Testis (tissue), 2 donors: Measurements from ENCODE around the gene MCRS1.

Experiments used
- POLR2A ChIP-seq: fragments of 450-650 bp; IDR thresholded peaks from one replicate; pipeline ENCODE4 v1.6.1; 2017; ENCODE audit warnings: antibody characterized with exemption, mild to moderate bottlenecking, moderate library complexity
- TF ChIP-seq, protein P1 (sequence below), 3 experiments: fragments of 450-650 bp in 2 of 3; fragments of 200-600 bp in 1 of 3; sonication (generic) in 1 of 3; IDR thresholded peaks; one replicate each; pipeline ENCODE4 v1.5.1; 2016 to 2019; ENCODE audit warnings: antibody characterized with exemption in 3 of 3, mild to moderate bottlenecking in 2 of 3, moderate library complexity in 1 of 3

DNA sequence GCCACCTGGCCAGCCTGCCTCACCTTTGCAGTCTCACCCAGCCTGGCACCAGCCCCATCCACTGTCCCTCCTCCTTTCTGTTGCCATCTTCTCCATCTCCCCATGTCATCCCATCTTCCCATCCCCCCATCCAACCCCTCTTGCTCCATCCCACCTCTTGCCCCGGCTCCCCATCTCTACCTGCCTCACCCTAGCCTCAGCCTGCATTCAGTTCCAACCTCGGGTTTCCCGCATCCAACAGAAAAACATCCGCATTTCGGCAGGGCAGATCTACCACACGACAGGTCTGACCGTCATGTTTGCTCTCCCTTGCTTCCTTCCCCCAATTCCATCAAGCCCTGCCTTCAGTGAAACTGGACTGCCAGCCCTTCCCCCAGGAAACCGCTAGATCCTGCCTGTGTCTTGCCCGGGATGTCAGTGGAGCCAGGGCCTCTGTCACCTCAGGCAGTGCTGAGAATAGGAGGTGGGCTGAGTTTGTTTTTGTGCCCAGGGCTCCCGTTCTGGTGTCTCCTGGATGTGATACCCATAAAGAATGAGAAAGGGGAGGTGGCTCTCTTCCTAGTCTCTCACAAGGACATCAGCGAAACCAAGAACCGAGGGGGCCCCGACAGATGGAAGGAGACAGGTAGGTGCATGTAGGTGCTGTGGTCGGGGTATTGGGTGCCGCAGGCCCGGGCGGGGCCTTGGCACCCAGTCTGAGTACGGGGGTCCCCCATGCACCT lies 26.6 kb downstream of the MCRS1 start:
- TF ChIP-seq, protein P1, sequence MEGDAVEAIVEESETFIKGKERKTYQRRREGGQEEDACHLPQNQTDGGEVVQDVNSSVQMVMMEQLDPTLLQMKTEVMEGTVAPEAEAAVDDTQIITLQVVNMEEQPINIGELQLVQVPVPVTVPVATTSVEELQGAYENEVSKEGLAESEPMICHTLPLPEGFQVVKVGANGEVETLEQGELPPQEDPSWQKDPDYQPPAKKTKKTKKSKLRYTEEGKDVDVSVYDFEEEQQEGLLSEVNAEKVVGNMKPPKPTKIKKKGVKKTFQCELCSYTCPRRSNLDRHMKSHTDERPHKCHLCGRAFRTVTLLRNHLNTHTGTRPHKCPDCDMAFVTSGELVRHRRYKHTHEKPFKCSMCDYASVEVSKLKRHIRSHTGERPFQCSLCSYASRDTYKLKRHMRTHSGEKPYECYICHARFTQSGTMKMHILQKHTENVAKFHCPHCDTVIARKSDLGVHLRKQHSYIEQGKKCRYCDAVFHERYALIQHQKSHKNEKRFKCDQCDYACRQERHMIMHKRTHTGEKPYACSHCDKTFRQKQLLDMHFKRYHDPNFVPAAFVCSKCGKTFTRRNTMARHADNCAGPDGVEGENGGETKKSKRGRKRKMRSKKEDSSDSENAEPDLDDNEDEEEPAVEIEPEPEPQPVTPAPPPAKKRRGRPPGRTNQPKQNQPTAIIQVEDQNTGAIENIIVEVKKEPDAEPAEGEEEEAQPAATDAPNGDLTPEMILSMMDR (IDR thresholded peaks at IDR 0.05), result no peak
- no peak for TF ChIP-seq POLR2A
